K562 (cell line): ENCODE results near the gene ATP8B4.

Source experiments
- CBX2 ChIP-seq: fragments of 200-600 bp; sonication (generic); IDR thresholded peaks from one replicate; pipeline ENCODE4 v1.6.1; 2012; ENCODE audit warnings: mild to moderate bottlenecking, low read length, inconsistent platforms; ENCODE audit not compliant: insufficient read depth, poor library complexity, severe bottlenecking
- FOXA3 ChIP-seq, 2 experiments: fragments of 450-650 bp in 1 of 2; sonication (generic) in 1 of 2; formaldehyde crosslinking; IDR thresholded peaks in 1 of 2; conservative IDR thresholded peaks in 1 of 2; 2 replicates each; pipeline versions ENCODE4 v1.4.0 to v1.8.0; 2020 to 2022; ENCODE audit warnings: mild to moderate bottlenecking in 2 of 2, missing genetic modification reagents in 1 of 2
- JUND ChIP-seq, 2 experiments: IDR thresholded peaks; 2 replicates in 1 of 2; 3 replicates in 1 of 2; pipeline ENCODE4 v1.6.1; 2011; ENCODE audit warnings: borderline replicate concordance in 2 of 2, low read depth in 2 of 2, low read length in 2 of 2, improper control_type of control experiment in 1 of 2, missing biosample characterization in 1 of 2, missing genetic modification characterization in 1 of 2, missing genetic modification reagents in 1 of 2
- NFE2 ChIP-seq: IDR thresholded peaks from 2 replicates; pipeline ENCODE4 v1.6.1; 2014; ENCODE audit warnings: antibody characterized with exemption, low read depth
- PML ChIP-seq: IDR thresholded peaks from 2 replicates; pipeline ENCODE4 v1.6.1; 2012; ENCODE audit warnings: low read length, inconsistent platforms
- POLR2A ChIP-seq: fragments of 450-650 bp; conservative IDR thresholded peaks from 2 replicates; pipeline ENCODE4 v1.6.1; 2016
- TBP ChIP-seq: optimal IDR thresholded peaks from 2 replicates; pipeline ENCODE3; 2011; ENCODE audit warnings: low read depth, low read length, improper control_type of control experiment
- ZNF175 ChIP-seq: fragments of 200-800 bp; sonication (Bioruptor generic); IDR thresholded peaks from 2 replicates; pipeline ENCODE4 v1.6.1; 2016; ENCODE audit warnings: low read depth, mild to moderate bottlenecking, missing genetic modification characterization, missing compliant biosample characterization
- ZNF77 ChIP-seq: fragments of 250-450 bp; sonication (Bioruptor Pico); IDR thresholded peaks from 2 replicates; pipeline ENCODE4 v1.5.0; 2020
- TF ChIP-seq, protein P1 (sequence below), 3 experiments: IDR thresholded peaks in 2 of 3; conservative IDR thresholded peaks in 1 of 3; 2 replicates each; pipeline ENCODE4 v1.5.1; 2011 to 2012; ENCODE audit warnings: low read length in 3 of 3, mild to moderate bottlenecking in 3 of 3, control low read depth in 2 of 3, improper control_type of control experiment in 1 of 3, inconsistent platforms in 1 of 3, low read depth in 1 of 3, mixed read lengths in 1 of 3, moderate library complexity in 1 of 3; ENCODE audit not compliant: insufficient read depth in 2 of 3
- TF ChIP-seq, protein P2 (sequence below), 2 experiments: fragments of 450-650 bp in 1 of 2; sonication (generic) in 1 of 2; formaldehyde crosslinking; conservative IDR thresholded peaks; 2 replicates each; pipeline versions ENCODE4 v1.4.0 to v1.8.1; 2020 to 2022; ENCODE audit warnings: mild to moderate bottlenecking in 1 of 2, missing genetic modification reagents in 1 of 2
- TF ChIP-seq, protein P3 (sequence below): sonication (generic); formaldehyde crosslinking; IDR thresholded peaks from 2 replicates; pipeline ENCODE4 v1.8.0; 2023; ENCODE audit warnings: mild to moderate bottlenecking, missing genetic modification reagents

DNA sequence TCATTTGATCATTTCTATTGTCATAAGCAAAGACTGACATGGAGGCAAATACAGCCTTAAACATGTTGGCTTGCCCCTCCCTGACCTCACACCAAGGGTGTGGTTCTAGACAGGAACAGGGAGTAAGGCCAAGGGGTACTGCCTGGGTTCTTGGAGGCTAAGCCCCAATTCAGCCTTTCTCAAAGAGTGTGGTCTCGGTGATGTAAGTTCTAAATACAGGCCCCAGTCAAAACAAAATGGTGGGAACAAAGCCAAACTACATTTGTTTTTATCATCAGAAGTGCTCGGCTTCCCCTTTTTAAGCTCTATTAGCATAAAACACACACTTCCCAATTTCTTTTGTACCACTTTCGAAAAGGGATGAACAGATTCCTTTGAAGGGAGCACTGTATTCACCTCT, 129.5 kb downstream of the ATP8B4 start:
- TF ChIP-seq TBP (no peak), NFE2 (no peak), PML (no peak), FOXA3 (CRISPR knock-in tag; conservative IDR thresholded peaks at IDR 0.05 in 1 of 2, IDR thresholded peaks at IDR 0.05 in 1 of 2) (no peak), ZNF77 (no peak), JUND (IDR thresholded peaks at IDR 0.05; ENCODE audit: borderline replicate concordance, low read depth, low read length) (no peak), JUND (tag; IDR thresholded peaks at IDR 0.05; ENCODE audit: borderline replicate concordance, low read depth, low read length) (no peak), ZNF175 (CRISPR knock-in tag) (no peak), CBX2 (no peak), POLR2A (no peak)
- TF ChIP-seq, protein P1, sequence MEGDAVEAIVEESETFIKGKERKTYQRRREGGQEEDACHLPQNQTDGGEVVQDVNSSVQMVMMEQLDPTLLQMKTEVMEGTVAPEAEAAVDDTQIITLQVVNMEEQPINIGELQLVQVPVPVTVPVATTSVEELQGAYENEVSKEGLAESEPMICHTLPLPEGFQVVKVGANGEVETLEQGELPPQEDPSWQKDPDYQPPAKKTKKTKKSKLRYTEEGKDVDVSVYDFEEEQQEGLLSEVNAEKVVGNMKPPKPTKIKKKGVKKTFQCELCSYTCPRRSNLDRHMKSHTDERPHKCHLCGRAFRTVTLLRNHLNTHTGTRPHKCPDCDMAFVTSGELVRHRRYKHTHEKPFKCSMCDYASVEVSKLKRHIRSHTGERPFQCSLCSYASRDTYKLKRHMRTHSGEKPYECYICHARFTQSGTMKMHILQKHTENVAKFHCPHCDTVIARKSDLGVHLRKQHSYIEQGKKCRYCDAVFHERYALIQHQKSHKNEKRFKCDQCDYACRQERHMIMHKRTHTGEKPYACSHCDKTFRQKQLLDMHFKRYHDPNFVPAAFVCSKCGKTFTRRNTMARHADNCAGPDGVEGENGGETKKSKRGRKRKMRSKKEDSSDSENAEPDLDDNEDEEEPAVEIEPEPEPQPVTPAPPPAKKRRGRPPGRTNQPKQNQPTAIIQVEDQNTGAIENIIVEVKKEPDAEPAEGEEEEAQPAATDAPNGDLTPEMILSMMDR (IDR thresholded peaks at IDR 0.05 in 2 of 3, conservative IDR thresholded peaks at IDR 0.05 in 1 of 3; ENCODE audit: insufficient read depth in 2 of 3, low read depth in 1 of 3, low read length in 3 of 3), result no peak
- TF ChIP-seq, protein P2, sequence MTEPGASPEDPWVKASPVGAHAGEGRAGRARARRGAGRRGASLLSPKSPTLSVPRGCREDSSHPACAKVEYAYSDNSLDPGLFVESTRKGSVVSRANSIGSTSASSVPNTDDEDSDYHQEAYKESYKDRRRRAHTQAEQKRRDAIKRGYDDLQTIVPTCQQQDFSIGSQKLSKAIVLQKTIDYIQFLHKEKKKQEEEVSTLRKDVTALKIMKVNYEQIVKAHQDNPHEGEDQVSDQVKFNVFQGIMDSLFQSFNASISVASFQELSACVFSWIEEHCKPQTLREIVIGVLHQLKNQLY (CRISPR knock-in tag; conservative IDR thresholded peaks at IDR 0.05), result no peak
- TF ChIP-seq, protein P3, sequence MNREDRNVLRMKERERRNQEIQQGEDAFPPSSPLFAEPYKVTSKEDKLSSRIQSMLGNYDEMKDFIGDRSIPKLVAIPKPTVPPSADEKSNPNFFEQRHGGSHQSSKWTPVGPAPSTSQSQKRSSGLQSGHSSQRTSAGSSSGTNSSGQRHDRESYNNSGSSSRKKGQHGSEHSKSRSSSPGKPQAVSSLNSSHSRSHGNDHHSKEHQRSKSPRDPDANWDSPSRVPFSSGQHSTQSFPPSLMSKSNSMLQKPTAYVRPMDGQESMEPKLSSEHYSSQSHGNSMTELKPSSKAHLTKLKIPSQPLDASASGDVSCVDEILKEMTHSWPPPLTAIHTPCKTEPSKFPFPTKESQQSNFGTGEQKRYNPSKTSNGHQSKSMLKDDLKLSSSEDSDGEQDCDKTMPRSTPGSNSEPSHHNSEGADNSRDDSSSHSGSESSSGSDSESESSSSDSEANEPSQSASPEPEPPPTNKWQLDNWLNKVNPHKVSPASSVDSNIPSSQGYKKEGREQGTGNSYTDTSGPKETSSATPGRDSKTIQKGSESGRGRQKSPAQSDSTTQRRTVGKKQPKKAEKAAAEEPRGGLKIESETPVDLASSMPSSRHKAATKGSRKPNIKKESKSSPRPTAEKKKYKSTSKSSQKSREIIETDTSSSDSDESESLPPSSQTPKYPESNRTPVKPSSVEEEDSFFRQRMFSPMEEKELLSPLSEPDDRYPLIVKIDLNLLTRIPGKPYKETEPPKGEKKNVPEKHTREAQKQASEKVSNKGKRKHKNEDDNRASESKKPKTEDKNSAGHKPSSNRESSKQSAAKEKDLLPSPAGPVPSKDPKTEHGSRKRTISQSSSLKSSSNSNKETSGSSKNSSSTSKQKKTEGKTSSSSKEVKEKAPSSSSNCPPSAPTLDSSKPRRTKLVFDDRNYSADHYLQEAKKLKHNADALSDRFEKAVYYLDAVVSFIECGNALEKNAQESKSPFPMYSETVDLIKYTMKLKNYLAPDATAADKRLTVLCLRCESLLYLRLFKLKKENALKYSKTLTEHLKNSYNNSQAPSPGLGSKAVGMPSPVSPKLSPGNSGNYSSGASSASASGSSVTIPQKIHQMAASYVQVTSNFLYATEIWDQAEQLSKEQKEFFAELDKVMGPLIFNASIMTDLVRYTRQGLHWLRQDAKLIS (CRISPR knock-in tag), result no peak
